Right atrium auricular region (tissue), 2 donors: ENCODE results near the gene PAX5. TPM values are rescaled to one million over a fixed set of nuclear protein-coding genes. Genes with fewer than 3 reads are reported as not detected.

ENCODE experiments used
- DNase-seq: peaks from one replicate; pipeline ENCODE4 v3.0.0-alpha.2; 2019; ENCODE audit warnings: low spot score
- H3K27ac ChIP-seq, 2 donors: fragments of 200-600 bp; sonication (generic); 1 replicate in 1 of 2; 2 replicates in 1 of 2; pipeline ENCODE4 v1.5.1; 2016 to 2019
- H3K27me3 ChIP-seq, 2 donors: fragments of 200-600 bp; sonication (generic); one replicate each; pipeline versions ENCODE4 v1.5.1 to v1.6.0; 2017 to 2019
- H3K36me3 ChIP-seq: fragments of 200-600 bp; sonication (generic); one replicate; pipeline ENCODE4 v1.5.1; 2016
- H3K4me1 ChIP-seq, 2 donors: fragments of 200-600 bp; sonication (generic); one replicate each; pipeline versions ENCODE4 v1.5.1 to v1.6.0; 2017 to 2019
- H3K4me3 ChIP-seq, 2 donors: fragments of 200-600 bp; sonication (generic); 1 replicate in 1 of 2; 2 replicates in 1 of 2; pipeline ENCODE4 v1.5.1; 2017 to 2019; ENCODE audit warnings: mild to moderate bottlenecking in 1 of 2, moderate library complexity in 1 of 2
- H3K9me3 ChIP-seq, 2 donors: fragments of 200-600 bp; sonication (generic); one replicate each; pipeline ENCODE4 v1.5.1; 2019
- CTCF ChIP-seq, 2 donors: fragments of 200-600 bp; sonication (generic); IDR thresholded peaks; one replicate each; pipeline ENCODE4 v1.5.1; 2019; ENCODE audit warnings: antibody characterized with exemption in 2 of 2
- total RNA-seq, 2 donors: library from RNA; depleted of rRNA; stranded (reverse); fragments of >200 nt; gene quantifications; one replicate each; pipeline ENCODE4 v1.1.0, GENCODE V29; 2016

Gene PAX5
- total RNA-seq, 2 donors from 2014 or later = 0.59 TPM; not detected in 1

DNA sequence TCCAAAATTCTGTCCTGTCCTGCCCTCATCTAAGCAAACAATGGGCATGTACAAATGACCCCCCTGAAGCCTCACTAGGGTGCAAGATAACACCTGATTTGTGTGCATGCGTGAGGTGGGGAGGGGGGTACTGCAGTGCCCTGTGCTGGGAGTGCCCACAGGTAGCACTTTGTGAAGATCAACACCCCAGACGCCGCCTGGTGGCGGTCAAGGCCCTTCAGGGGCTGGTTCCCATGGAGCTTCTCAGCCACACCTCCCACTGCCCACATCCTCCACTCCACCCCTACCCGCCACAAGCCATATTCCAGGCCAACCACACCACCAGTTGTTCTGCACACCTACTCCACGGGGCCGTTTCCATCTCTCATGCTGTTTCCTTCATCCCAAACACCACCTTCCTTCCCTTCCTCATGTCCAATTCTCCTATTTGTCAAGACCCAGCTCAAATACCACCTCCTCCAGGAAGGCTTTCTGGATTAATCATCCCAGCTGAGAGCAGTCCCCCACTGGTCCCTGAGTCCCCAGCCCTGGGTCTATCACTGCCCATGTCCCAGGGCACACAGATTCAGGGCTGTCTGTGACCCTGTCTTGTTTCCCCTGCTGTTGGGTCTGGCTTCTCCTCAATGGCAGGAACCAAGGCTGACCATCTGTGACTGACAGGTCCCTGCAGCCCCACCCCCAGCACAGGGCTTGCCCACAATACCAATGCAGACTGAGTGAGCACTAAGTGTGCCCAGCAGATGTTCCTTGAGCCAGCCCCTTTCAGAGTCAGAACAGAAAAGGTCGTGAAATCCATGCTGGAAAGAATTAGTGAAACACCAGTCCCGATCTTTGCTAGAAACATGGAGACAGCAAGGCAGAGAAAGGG, 178.4 kb downstream of the PAX5 start:
- TF ChIP-seq CTCF (IDR thresholded peaks at IDR 0.05) = no peak
- Histone ChIP-seq H3K36me3 (no peaks in the 10 kb centered on the region), H3K9me3 (no peaks in the 10 kb centered on the region), H3K4me3 (no peak overlapping the region), H3K27ac (no peak overlapping the region), H3K27me3 (peaks cover 0 to 3% of the 10 kb centered on the region in 2 donors), H3K4me1 (no peaks in the 10 kb centered on the region)
- DNase-seq = no peak

DNA sequence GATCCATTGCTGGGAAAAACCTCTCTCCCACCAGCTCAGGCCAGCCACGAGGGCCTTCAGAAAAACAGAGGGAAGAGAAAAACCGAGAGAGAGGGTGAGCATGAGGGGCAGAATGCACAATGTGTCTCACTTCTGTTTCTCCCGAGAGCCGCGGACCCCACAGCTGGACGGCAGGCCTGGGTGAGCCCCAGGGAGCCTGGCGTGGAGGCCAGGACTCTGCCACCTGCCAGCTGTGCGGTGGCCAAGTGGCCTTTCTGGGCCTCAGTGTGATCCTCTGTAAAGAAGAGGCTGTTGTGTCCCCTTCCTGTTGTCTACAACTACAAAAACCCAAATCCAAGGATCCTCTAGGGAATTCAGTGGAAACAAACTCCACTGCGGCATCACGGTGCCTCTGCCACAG, 179.3 kb downstream of the PAX5 start:
- H3K9me3 ChIP-seq = no peaks in the 10 kb centered on the region
- H3K27ac ChIP-seq = no peak overlapping the region
- no peaks in the 10 kb centered on the region for H3K4me1 ChIP-seq
- peaks cover 0 to 3% of the 10 kb centered on the region in 2 donors for H3K27me3 ChIP-seq
- DNase-seq = no peak
- H3K36me3 ChIP-seq = no peaks in the 10 kb centered on the region
- no peak for TF ChIP-seq CTCF (IDR thresholded peaks at IDR 0.05)
- no peak overlapping the region for H3K4me3 ChIP-seq

GRCh38 chr9:36854034-36854433, 180.0 kb downstream of the PAX5 start:
- no peak overlapping the region for H3K4me3 ChIP-seq
- H3K27me3 ChIP-seq = no peaks in the 10 kb centered on the region
- H3K27ac ChIP-seq = no peak overlapping the region
- no peak for TF ChIP-seq CTCF (IDR thresholded peaks at IDR 0.05)
- no peaks in the 10 kb centered on the region for H3K36me3 ChIP-seq
- no peak for DNase-seq
- no peaks in the 10 kb centered on the region for H3K9me3 ChIP-seq
- no peaks in the 10 kb centered on the region for H3K4me1 ChIP-seq

GRCh38 chr9:36853233-36853632, 180.8 kb downstream of the PAX5 start:
- no peak for DNase-seq
- no peak overlapping the region for H3K4me3 ChIP-seq
- H3K4me1 ChIP-seq = no peaks in the 10 kb centered on the region
- no peaks in the 10 kb centered on the region for H3K27me3 ChIP-seq
- no peak for TF ChIP-seq CTCF (IDR thresholded peaks at IDR 0.05)
- H3K36me3 ChIP-seq = no peaks in the 10 kb centered on the region
- no peaks in the 10 kb centered on the region for H3K9me3 ChIP-seq
- no peak overlapping the region for H3K27ac ChIP-seq

GRCh38 chr9:36849943-36850342, 184.1 kb downstream of the PAX5 start:
- H3K36me3 ChIP-seq = no peaks in the 10 kb centered on the region
- no peak for TF ChIP-seq CTCF (IDR thresholded peaks at IDR 0.05)
- H3K4me1 ChIP-seq = no peaks in the 10 kb centered on the region

DNA sequence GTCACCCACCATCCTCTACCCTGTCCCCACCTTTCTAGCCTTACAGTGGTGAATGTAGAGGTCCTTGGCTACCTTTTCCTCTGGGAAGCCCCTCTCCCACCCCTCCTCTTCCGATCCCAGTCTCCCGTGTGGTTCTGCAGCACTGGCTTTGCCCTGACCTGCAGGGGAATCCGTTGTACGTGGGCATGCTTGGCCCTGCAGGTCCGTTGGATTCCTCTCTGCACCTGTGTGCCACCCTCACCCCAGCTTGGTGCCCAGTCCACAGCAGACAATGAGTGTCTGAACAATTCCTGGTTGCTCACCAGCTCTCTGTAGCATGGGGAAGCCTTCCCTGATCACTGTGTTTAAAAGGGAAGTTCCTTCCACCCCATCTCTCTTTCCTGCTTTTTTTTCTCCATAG, 185.1 kb downstream of the PAX5 start:
- Histone ChIP-seq H3K9me3 (no peaks in the 10 kb centered on the region), H3K27ac (no peak overlapping the region), H3K4me1 (no peaks in the 10 kb centered on the region), H3K36me3 (no peaks in the 10 kb centered on the region), H3K4me3 (no peak overlapping the region), H3K27me3 (no peaks in the 10 kb centered on the region)
- no peak for TF ChIP-seq CTCF (IDR thresholded peaks at IDR 0.05)
- DNase-seq = no peak

More at GRCh38 chr9:36849943-36850342, 184.1 kb downstream of the PAX5 start:
- Histone ChIP-seq H3K27me3 (no peaks in the 10 kb centered on the region), H3K4me3 (no peak overlapping the region), H3K27ac (no peak overlapping the region), H3K9me3 (no peaks in the 10 kb centered on the region)
- DNase-seq = no peak
